Measurements from ENCODE around the gene TSPAN18.
A peak's percentile ranks its signal among the peaks of the same experiment; 100 is the strongest.

- TF ChIP-seq, protein P1, sequence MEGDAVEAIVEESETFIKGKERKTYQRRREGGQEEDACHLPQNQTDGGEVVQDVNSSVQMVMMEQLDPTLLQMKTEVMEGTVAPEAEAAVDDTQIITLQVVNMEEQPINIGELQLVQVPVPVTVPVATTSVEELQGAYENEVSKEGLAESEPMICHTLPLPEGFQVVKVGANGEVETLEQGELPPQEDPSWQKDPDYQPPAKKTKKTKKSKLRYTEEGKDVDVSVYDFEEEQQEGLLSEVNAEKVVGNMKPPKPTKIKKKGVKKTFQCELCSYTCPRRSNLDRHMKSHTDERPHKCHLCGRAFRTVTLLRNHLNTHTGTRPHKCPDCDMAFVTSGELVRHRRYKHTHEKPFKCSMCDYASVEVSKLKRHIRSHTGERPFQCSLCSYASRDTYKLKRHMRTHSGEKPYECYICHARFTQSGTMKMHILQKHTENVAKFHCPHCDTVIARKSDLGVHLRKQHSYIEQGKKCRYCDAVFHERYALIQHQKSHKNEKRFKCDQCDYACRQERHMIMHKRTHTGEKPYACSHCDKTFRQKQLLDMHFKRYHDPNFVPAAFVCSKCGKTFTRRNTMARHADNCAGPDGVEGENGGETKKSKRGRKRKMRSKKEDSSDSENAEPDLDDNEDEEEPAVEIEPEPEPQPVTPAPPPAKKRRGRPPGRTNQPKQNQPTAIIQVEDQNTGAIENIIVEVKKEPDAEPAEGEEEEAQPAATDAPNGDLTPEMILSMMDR (IDR thresholded peaks at IDR 0.05): peak in 1 of 3 donors; percentile 73
- TF ChIP-seq POLR2A (IDR thresholded peaks at IDR 0.05): no peak
Measured at GRCh38 chr11:44927174-44927661, 200.5 kb downstream of the TSPAN18 start.
